HG02981 (cell line): ENCODE data around the gene RGP1.
A peak's percentile ranks its signal among the peaks of the same experiment; 100 is the strongest.

Experiments
- ATAC-seq: cut with Tn5 transposase; IDR thresholded peaks from one replicate; pipeline ENCODE4 v1.9.1; 2021; ENCODE audit warnings: mild to moderate bottlenecking, moderate library complexity; ENCODE audit not compliant: unreplicated experiment

The RGP1 gene

DNA sequence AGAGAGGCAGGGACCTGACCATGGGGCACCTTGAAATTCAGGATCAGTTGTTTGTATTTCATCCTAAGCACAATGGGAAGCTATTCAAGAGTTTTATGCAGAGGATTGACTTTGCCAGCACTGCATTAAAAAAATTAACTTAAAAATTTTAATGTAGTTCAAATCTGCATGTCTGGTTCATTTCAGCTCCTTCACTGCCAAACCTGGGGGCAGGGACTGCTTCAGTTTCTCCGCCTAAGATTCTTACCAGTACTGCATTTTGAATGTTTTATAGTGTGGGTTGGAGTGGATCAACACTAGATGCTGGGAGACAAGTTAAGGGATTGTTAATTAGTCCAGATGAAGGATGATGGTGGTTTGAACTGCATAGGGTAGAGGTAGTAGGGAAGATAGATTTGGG, 20.7 kb downstream of the RGP1 start:
- ATAC-seq: no peak

- no peak for ATAC-seq
Observed at GRCh38 chr9:35771075-35771433, 22.0 kb downstream of the RGP1 start.

GRCh38 chr9:35771534-35771933, 22.4 kb downstream of the RGP1 start:
- ATAC-seq: no peak

DNA sequence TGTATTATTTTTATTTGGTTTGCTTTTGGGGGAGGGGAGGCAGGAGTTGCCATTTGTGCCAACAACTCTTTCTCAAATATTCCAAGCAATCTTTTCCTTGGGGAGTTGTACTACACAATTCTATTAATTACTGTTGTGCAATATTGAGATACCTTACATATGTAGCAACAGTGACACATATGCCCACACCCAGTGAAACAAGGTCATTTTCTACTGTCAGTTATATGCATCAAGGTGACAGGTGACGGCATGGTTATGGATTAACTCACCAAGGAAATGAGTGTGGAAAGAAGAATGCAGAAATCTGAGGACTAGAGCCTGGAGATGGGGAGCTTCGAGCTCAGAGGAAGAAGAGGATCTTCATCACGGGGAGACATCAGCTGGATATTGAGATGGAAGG, 22.9 kb downstream of the RGP1 start:
- no peak for ATAC-seq

DNA sequence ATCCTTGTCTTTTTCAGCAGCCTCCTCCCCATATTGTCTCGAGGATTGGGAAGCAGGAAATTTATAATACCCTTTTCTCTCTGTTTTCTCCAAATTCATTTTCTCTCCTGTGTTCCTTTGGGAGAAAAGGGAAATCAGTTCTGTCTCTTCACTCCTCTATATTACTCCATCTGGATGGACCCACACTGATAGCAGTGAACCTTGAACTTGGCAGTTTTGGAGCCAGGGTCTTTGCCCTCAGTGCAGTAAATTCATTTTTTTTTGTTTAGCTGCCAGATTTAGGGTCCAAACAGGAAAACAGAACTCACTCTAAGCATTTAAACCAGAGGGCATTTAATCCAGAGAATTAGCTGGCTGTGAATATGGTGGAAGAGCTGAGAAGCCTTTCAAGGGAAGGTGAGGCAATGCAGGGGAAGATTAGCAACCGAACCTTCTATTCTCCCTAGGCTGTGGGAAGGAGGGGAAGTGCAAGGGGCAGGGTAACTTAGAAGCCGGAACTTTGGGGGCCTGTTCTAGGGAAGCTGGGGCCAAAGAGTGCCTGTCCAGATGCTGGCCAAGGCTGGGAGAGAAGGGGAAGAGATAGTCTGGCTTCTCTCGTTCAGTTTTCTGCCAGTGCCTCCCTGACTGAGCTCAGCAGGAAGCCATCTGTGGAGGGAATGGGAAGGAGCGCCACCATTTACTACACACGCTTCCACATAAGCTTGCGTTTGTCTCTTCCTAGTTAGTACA, 26.0 kb downstream of the RGP1 start:
- no peak for ATAC-seq

- ATAC-seq: peak; percentile 61
Observed at GRCh38 chr9:35776018-35776417, 26.9 kb downstream of the RGP1 start.

DNA sequence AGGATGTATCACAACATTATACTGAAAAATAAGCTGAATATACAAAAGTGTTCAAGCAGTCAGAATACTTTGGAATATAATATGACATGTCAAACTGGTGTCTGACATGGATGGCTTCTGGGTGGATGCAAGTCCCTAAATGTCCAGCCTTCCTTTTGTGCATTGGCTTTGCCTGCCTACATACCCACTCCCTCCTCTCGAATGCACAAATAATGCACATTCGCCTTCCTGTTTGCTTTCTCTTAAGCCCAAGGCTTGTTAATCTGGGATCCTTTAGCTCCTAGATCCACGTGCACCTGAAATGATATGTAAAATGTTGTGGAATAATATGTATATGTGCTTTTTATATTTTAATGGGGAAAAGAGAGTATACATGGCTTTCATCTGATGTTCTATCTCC, 29.4 kb downstream of the RGP1 start:
- no peak for ATAC-seq

- no peak for ATAC-seq
Observed at GRCh38 chr9:35781066-35781465, 32.0 kb downstream of the RGP1 start.

GRCh38 chr9:35783418-35783817, 34.3 kb downstream of the RGP1 start:
- ATAC-seq: no peak

DNA sequence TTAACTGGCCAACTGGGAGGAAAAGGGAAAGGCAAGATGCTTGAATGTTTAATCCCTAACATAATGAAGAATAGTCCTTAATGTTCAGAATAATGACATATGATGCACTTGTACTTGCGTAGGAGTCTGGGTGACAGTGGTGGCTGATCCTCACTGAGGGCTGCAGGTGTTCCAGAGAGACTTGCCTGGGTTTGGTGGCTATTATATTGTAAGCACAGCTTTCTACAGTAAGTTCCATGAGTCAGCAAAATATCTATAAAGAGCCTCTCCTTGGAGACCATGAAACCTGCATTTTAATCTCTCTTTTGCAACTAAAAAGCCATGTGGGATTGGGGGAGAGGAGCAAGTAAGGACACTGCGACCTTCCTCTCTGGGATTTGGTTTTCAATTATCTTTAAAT, 40.5 kb downstream of the RGP1 start:
- ATAC-seq: no peak

DNA sequence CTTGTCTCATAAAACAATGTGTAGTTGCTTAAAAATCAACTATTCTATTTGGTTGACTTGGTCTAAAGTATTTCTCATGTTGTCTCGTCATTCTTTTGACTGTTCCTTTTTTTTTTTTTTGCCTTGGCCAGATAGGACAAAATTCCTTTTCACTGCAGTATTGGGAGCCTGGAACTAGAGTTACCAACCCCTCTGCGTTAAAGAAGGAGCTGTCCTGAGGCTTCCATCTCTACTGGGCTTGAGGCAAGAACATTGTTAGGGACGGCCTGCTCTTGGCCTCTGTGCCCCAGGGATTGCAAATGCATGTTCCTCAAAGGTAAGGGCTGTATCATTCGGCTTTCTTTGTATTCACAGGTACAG, 40.9 kb downstream of the RGP1 start:
- ATAC-seq: no peak

DNA sequence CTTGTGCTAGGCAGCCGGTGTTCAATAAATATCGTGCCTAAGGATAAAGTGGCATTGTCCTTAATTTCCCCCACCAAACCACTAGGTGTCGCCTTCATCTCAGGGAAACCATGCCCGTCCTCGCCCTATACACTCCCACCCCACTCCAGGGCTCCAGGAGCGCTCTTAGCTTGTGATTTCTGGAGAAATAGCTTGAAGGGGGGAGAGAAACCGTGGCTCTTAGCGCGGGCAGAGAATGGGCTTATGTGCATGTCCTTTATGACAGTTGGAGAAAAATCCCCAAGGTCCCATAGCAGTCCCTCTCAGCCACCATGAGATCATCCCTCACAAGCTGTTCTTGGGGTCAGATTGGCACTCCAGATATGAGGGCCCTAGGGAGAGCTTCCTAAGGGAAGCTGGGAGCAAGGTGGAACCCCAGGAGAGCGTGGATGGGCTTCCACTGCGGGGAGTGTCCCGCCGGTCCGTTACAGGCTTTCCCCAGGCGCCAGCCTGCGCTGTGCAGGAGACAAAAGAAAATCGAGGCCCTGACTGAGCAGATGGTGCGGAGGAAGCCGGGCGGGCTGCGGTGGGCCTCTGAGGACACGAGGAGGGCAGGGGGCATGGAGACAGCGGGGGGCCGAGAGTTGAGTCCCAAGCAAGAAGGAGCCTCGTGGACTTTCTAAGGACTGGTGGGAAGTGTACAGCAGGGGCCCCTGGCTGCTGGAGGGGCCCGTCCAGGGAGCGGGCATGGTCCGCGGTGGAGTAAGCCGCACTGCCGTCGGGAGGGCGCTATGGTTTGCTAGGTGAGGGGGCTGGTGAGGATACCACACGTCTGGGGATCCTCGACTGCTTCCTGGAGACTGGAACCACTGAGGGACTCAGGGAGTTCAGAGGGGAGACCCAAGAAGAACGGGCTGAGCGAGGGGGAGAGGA, 41.6 kb downstream of the RGP1 start:
- no peak for ATAC-seq

- ATAC-seq: no peak
Observed at GRCh38 chr9:35791297-35791921, 42.3 kb downstream of the RGP1 start, which contains the start of gene NPR2. Gene NPR2 (plus strand): TSS chr9:35791591. CDS start chr9:35792409, 818 bp downstream.

DNA sequence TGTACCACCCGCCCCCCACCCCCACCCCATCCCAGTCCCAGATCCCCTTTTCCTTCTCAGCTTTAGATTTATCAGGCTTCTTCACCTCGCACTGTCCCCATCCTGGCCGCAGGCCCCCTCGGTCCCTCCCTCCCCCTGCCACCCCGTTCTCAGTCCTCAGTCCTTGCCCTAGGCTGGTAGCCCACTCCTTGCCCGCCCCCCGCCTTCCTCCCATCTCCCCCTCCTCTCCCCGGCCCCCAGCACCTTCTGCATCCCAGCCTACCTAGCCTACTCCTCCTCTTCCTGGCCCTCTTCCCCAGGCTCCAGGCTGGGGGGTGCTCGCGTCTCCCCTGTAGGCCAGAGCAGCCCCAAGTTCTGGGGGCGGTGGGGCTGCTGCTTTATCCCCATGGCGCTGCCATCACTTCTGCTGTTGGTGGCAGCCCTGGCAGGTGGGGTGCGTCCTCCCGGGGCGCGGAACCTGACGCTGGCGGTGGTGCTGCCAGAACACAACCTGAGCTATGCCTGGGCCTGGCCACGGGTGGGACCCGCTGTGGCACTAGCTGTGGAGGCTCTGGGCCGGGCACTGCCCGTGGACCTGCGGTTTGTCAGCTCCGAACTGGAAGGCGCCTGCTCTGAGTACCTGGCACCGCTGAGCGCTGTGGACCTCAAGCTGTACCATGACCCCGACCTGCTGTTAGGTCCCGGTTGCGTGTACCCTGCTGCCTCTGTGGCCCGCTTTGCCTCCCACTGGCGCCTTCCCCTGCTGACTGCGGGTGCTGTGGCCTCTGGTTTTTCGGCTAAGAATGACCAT, 43.1 kb downstream of the RGP1 start:
- ATAC-seq: no peak

GRCh38 chr9:35792826-35793225, 43.7 kb downstream of the RGP1 start:
- no peak for ATAC-seq

DNA sequence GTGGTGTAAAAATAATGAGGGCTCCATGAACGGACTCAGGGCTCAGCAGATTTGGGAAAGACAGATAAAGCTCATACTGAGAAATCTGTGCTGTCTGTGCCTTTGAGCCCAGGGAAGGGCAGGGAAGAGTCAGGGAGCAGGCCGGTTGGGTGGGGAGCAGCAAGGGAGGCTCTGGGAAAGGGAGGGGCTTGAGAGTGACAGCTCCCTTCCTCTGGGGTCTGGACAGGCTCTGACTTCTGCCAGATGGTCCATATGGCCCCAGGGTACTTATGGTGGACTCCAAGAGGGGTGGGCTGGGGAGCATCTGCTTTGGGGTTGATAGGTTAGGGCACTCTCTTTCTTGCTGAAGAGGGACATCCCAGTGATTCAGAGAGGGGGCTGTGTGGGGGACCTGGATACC, 44.4 kb downstream of the RGP1 start:
- ATAC-seq: no peak

DNA sequence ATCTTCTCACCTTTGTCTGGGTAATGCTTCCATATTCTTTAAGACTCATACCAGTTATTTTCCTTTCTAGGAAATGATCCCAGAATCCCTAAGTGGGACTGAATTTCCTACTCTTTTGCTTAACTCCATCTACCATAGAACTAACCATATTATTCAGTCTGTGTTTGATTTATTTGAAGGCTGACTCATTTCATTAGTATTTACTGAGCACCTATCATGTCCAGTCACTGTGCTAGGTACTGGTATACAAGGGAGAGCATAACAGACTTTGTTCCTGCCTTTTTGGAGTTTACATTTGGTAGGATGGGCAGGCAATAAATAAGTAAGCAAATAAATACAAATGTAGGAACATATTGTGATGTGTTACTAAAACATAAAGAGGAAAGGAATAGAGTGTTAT, 46.6 kb downstream of the RGP1 start:
- no peak for ATAC-seq

GRCh38 chr9:35797311-35798109, 48.4 kb downstream of the RGP1 start:
- no peak for ATAC-seq

GRCh38 chr9:35798658-35799374, 49.7 kb downstream of the RGP1 start:
- ATAC-seq: no peak

DNA sequence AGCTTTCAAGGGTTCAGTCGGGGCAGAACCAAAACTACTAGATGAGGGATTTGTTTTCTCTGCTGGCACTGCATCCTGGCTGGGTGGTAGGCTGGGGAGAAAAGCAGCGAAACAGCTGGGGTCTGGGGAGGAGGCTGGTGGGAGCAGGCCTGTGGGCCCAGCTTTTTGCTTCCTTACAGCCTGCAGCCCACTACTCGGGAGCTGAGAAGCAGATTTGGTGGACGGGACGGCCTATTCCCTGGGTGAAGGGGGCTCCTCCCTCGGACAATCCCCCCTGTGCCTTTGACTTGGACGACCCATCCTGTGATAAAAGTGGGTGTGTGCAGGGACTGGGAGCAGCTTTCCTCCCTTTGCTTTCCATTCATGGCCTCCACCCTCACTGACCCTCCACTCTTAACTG, 51.4 kb downstream of the RGP1 start:
- no peak for ATAC-seq
